ENCODE data around the gene ERICH3.

GRCh38 chr1:74623716-74624115, 49.9 kb downstream of the ERICH3 start:
- TF ChIP-seq ZC3H11A (IDR thresholded peaks at IDR 0.05) (no peak), POLR2A (IDR thresholded peaks at IDR 0.05; ENCODE audit: low read length) (no peak), KDM5A (IDR thresholded peaks at IDR 0.05) (no peak), USF2 (IDR thresholded peaks at IDR 0.05) (no peak), CHD2 (IDR thresholded peaks at IDR 0.05; ENCODE audit: low read length, partially characterized antibody) (no peak), ESRRA (IDR thresholded peaks at IDR 0.05; ENCODE audit: borderline replicate concordance, low read length) (no peak), CEBPB (IDR thresholded peaks at IDR 0.05) (no peak), SREBF2 (IDR thresholded peaks at IDR 0.05) (no peak), RFX5 (IDR thresholded peaks at IDR 0.05) (no peak), RAD21 (conservative IDR thresholded peaks at IDR 0.05 in 1 of 2, IDR thresholded peaks at IDR 0.05 in 1 of 2) (no peak), CTCF (IDR thresholded peaks at IDR 0.05) (no peak), KDM1A (IDR thresholded peaks at IDR 0.05; ENCODE audit: low read depth) (no peak), REST (IDR thresholded peaks at IDR 0.05) (no peak)
- TF ChIP-seq, protein P1, sequence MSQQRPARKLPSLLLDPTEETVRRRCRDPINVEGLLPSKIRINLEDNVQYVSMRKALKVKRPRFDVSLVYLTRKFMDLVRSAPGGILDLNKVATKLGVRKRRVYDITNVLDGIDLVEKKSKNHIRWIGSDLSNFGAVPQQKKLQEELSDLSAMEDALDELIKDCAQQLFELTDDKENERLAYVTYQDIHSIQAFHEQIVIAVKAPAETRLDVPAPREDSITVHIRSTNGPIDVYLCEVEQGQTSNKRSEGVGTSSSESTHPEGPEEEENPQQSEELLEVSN (IDR thresholded peaks at IDR 0.05; ENCODE audit: borderline replicate concordance, low read depth) = no peak

All from A549 (cell line).